ENCODE data around the gene MED25.

Gene MED25

GRCh38 chr19:49847731-49848696 is 29.9 kb downstream of the MED25 start:
- Histone ChIP-seq H2AFZ (ENCODE audit: low read length) (no peak overlapping the region), H3K36me3 (ENCODE audit: insufficient read depth, low read length) (no peaks in the 10 kb centered on the region), H3K9ac (ENCODE audit: low read depth, low read length, poor library complexity, severe bottlenecking) (no peak overlapping the region), H4K20me1 (ENCODE audit: insufficient read depth, low read length, poor library complexity, severe bottlenecking) (peaks cover 14% of the 10 kb centered on the region), H3K4me1 (ENCODE audit: insufficient read depth, low read length, poor library complexity, severe bottlenecking) (peaks cover 31% of the 10 kb centered on the region), H3K4me3 (ENCODE audit: low read length, poor library complexity, severe bottlenecking) (peak overlapping the region; percentile 15), H3K27me3 (ENCODE audit: insufficient read depth, low read length, poor library complexity, severe bottlenecking) (no peaks in the 10 kb centered on the region), H3K9me3 (ENCODE audit: insufficient read depth, low read depth, low read length) (no peaks in the 10 kb centered on the region), H3K4me2 (ENCODE audit: low read depth, low read length, poor library complexity, severe bottlenecking) (peak overlapping the region; percentile 52), H3F3A (ENCODE audit: low read depth) (0 out of 2 replicates have a peak, but pooled peaks cover 3% of the 10 kb centered on the region), H3K9me2 (replicated peaks; ENCODE audit: low read depth, low read length) (no peaks in the 10 kb centered on the region), H3K79me2 (ENCODE audit: insufficient read depth, low read length) (peaks cover 14% of the 10 kb centered on the region)
- no peak for TF ChIP-seq EZH2phosphoT487 (IDR thresholded peaks at IDR 0.05; ENCODE audit: borderline replicate concordance)
- TF ChIP-seq CTCF (conservative IDR thresholded peaks at IDR 0.05; ENCODE audit: low read length): no peak

GRCh38 chr19:49848938-49849337 is 30.8 kb downstream of the MED25 start:
- no peak overlapping the region for H3K9ac ChIP-seq (ENCODE audit: low read depth, low read length, poor library complexity, severe bottlenecking)
- 0 out of 2 replicates have a peak, but pooled peaks cover 3% of the 10 kb centered on the region for H3F3A ChIP-seq (ENCODE audit: low read depth)
- H3K36me3 ChIP-seq (ENCODE audit: insufficient read depth, low read length): no peaks in the 10 kb centered on the region
- no peak for TF ChIP-seq EZH2phosphoT487 (IDR thresholded peaks at IDR 0.05; ENCODE audit: borderline replicate concordance)
- TF ChIP-seq CTCF (conservative IDR thresholded peaks at IDR 0.05; ENCODE audit: low read length): no peak
- no peaks in the 10 kb centered on the region for H3K27me3 ChIP-seq (ENCODE audit: insufficient read depth, low read length, poor library complexity, severe bottlenecking)
- H3K9me3 ChIP-seq (ENCODE audit: insufficient read depth, low read depth, low read length): no peaks in the 10 kb centered on the region
- H3K4me3 ChIP-seq (ENCODE audit: low read length, poor library complexity, severe bottlenecking): no peak overlapping the region
- no peaks in the 10 kb centered on the region for H3K9me2 ChIP-seq (replicated peaks; ENCODE audit: low read depth, low read length)
- peak overlapping the region; percentile 52 for H3K4me2 ChIP-seq (ENCODE audit: low read depth, low read length, poor library complexity, severe bottlenecking)
- peaks cover 32% of the 10 kb centered on the region for H3K4me1 ChIP-seq (ENCODE audit: insufficient read depth, low read length, poor library complexity, severe bottlenecking)
- peaks cover 24% of the 10 kb centered on the region for H3K79me2 ChIP-seq (ENCODE audit: insufficient read depth, low read length)
- peaks cover 23% of the 10 kb centered on the region for H4K20me1 ChIP-seq (ENCODE audit: insufficient read depth, low read length, poor library complexity, severe bottlenecking)
- H2AFZ ChIP-seq (ENCODE audit: low read length): no peak overlapping the region

- 0 out of 2 replicates have a peak, but pooled peaks cover 3% of the 10 kb centered on the region for H3F3A ChIP-seq (ENCODE audit: low read depth)
- peak overlapping the region; percentile 99 for H3K4me3 ChIP-seq (ENCODE audit: low read length, poor library complexity, severe bottlenecking)
- TF ChIP-seq EZH2phosphoT487 (IDR thresholded peaks at IDR 0.05; ENCODE audit: borderline replicate concordance) (no peak), CTCF (conservative IDR thresholded peaks at IDR 0.05; ENCODE audit: low read length) (no peak)
- no peak overlapping the region for H2AFZ ChIP-seq (ENCODE audit: low read length)
- no peaks in the 10 kb centered on the region for H3K36me3 ChIP-seq (ENCODE audit: insufficient read depth, low read length)
- H3K9me3 ChIP-seq (ENCODE audit: insufficient read depth, low read depth, low read length): no peaks in the 10 kb centered on the region
- peaks cover 30% of the 10 kb centered on the region for H3K79me2 ChIP-seq (ENCODE audit: insufficient read depth, low read length)
- peak overlapping the region; percentile 90 for H3K9ac ChIP-seq (ENCODE audit: low read depth, low read length, poor library complexity, severe bottlenecking)
- H3K9me2 ChIP-seq (replicated peaks; ENCODE audit: low read depth, low read length): no peaks in the 10 kb centered on the region
- peaks cover 30% of the 10 kb centered on the region for H4K20me1 ChIP-seq (ENCODE audit: insufficient read depth, low read length, poor library complexity, severe bottlenecking)
- H3K4me1 ChIP-seq (ENCODE audit: insufficient read depth, low read length, poor library complexity, severe bottlenecking): peaks cover 32% of the 10 kb centered on the region
- no peaks in the 10 kb centered on the region for H3K27me3 ChIP-seq (ENCODE audit: insufficient read depth, low read length, poor library complexity, severe bottlenecking)
- peak overlapping the region; percentile 69 for H3K4me2 ChIP-seq (ENCODE audit: low read depth, low read length, poor library complexity, severe bottlenecking)
Observed at GRCh38 chr19:49849433-49850220, 31.5 kb downstream of the MED25 start.

Measured in Loucy (cell line).